Activated naive CD4-positive, alpha-beta T cell treated with anti-CD3 and anti-CD28 coated beads for 36 hours (primary cell): ENCODE data around the gene CORIN. TPM values are rescaled to one million over a fixed set of nuclear protein-coding genes. Genes with fewer than 3 reads are reported as not detected.

Experiments used
- CTCF ChIA-PET: fragments of 350-600 bp; sonication (Branson Sonifier 250); formaldehyde crosslinking; loops from one replicate; lab custom pipeline; 2021; ENCODE audit warnings: antibody characterized with exemption; lab: Charles Lee
- DNase-seq: peaks from one replicate; pipeline ENCODE4 v3.0.0-alpha.2; 2020
- H3K27ac Mint-ChIP-seq: one replicate; pipeline ENCODE4 v1.8.0; 2021; ENCODE audit warnings: mild to moderate bottlenecking, mixed read lengths
- H3K27me3 Mint-ChIP-seq: one replicate; pipeline ENCODE4 v1.8.0; 2021; ENCODE audit warnings: low read depth, mixed read lengths
- H3K36me3 Mint-ChIP-seq: one replicate; pipeline ENCODE4 v1.8.0; 2021; ENCODE audit warnings: low read depth, mixed read lengths
- H3K4me1 Mint-ChIP-seq: one replicate; pipeline ENCODE4 v1.8.0; 2021; ENCODE audit warnings: low read depth, mixed read lengths
- H3K4me3 Mint-ChIP-seq: one replicate; pipeline ENCODE4 v1.8.0; 2021; ENCODE audit warnings: mild to moderate bottlenecking, moderate library complexity, mixed read lengths
- H3K9me3 Mint-ChIP-seq: one replicate; pipeline ENCODE4 v1.8.0; 2021; ENCODE audit warnings: mixed read lengths
- intact Hi-C: fragments of 100-400 bp; cut with micrococcal nuclease; formaldehyde crosslinking; loops from one replicate; pipeline ENCODE4 v1.15.1; 2023
- total RNA-seq, 2 experiments: library from RNA; stranded (reverse); gene quantifications; one replicate each; pipeline ENCODE4 v1.2.3, GENCODE V29; 2021

The CORIN gene
- total RNA-seq, 2 experiments from 2014 or later, result 0.07 TPM; not detected in 1

GRCh38 chr4:47852136-47852535 lies 14.3 kb upstream of the CORIN start:
- no peak for DNase-seq
- Mint-ChIP-seq H3K27ac (no peak overlapping the region), H3K4me1 (no peaks in the 10 kb centered on the region), H3K4me3 (no peak overlapping the region), H3K36me3 (peaks cover 28% of the 10 kb centered on the region), H3K9me3 (no peaks in the 10 kb centered on the region), H3K27me3 (no peaks in the 10 kb centered on the region)
- intact Hi-C loops, result no loop called here
- CTCF ChIA-PET, result interaction anchor here (0.6 to 3.5 kb wide), 3 partner anchors 13 to 24 kb away, joined by 3 to 15 read pairs (median 3); partner anchors contain the start of gene CORIN

GRCh38 chr4:47849466-47849865 lies 11.6 kb upstream of the CORIN start:
- Mint-ChIP-seq H3K27ac (no peak overlapping the region), H3K36me3 (peaks cover 35% of the 10 kb centered on the region), H3K4me3 (no peak overlapping the region), H3K4me1 (no peaks in the 10 kb centered on the region), H3K9me3 (peaks cover 2% of the 10 kb centered on the region), H3K27me3 (no peaks in the 10 kb centered on the region)
- CTCF ChIA-PET, result no interaction called here
- intact Hi-C loops, result no loop called here
- DNase-seq, result no peak

GRCh38 chr4:47848041-47848440 lies 10.2 kb upstream of the CORIN start:
- Mint-ChIP-seq H3K4me1 (no peaks in the 10 kb centered on the region), H3K27ac (no peak overlapping the region), H3K27me3 (no peaks in the 10 kb centered on the region), H3K4me3 (no peak overlapping the region), H3K36me3 (peaks cover 35% of the 10 kb centered on the region), H3K9me3 (peaks cover 2% of the 10 kb centered on the region)
- intact Hi-C loops, result no loop called here
- DNase-seq, result no peak
- CTCF ChIA-PET, result interaction anchor here (1.8 kb wide), 1 partner anchor 9 kb away, joined by 4 read pairs; no protein-coding TSS in a partner anchor

GRCh38 chr4:47842985-47843384 lies 5.1 kb upstream of the CORIN start:
- no peak for DNase-seq
- no peak overlapping the region for H3K27ac Mint-ChIP-seq
- CTCF ChIA-PET, result no interaction called here
- peaks cover 21% of the 10 kb centered on the region for H3K36me3 Mint-ChIP-seq
- H3K4me1 Mint-ChIP-seq, result peaks cover 11% of the 10 kb centered on the region
- no peaks in the 10 kb centered on the region for H3K27me3 Mint-ChIP-seq
- peaks cover 2% of the 10 kb centered on the region for H3K9me3 Mint-ChIP-seq
- no peak overlapping the region for H3K4me3 Mint-ChIP-seq
- intact Hi-C loops, result no loop called here

GRCh38 chr4:47840291-47840690 lies 2.4 kb upstream of the CORIN start:
- H3K27me3 Mint-ChIP-seq, result no peaks in the 10 kb centered on the region
- peaks cover 3% of the 10 kb centered on the region for H3K36me3 Mint-ChIP-seq
- intact Hi-C loops, result no loop called here
- peaks cover 25% of the 10 kb centered on the region for H3K4me1 Mint-ChIP-seq
- H3K27ac Mint-ChIP-seq, result no peak overlapping the region
- H3K9me3 Mint-ChIP-seq, result no peaks in the 10 kb centered on the region
- CTCF ChIA-PET, result interaction anchor here (1.1 to 4.3 kb wide), 12 partner anchors 10 to 171 kb away, joined by 3 to 26 read pairs (median 4); no protein-coding TSS in a partner anchor
- no peak overlapping the region for H3K4me3 Mint-ChIP-seq
- no peak for DNase-seq

GRCh38 chr4:47839259-47839658 lies 1.4 kb upstream of the CORIN start:
- H3K4me1 Mint-ChIP-seq, result peaks cover 25% of the 10 kb centered on the region
- intact Hi-C loops, result loop anchor here (1.0 to 10.0 kb wide), 13 partner anchors 35 to 432 kb away; partner anchors contain the start of genes ATP10D, CNGA1, COMMD8 and NFXL1
- peak; percentile 80 for DNase-seq
- H3K27me3 Mint-ChIP-seq, result no peaks in the 10 kb centered on the region
- H3K36me3 Mint-ChIP-seq, result peaks cover 3% of the 10 kb centered on the region
- no peak overlapping the region for H3K27ac Mint-ChIP-seq
- no peak overlapping the region for H3K4me3 Mint-ChIP-seq
- CTCF ChIA-PET, result interaction anchor here (0.5 to 4.3 kb wide), 19 partner anchors 9 to 802 kb away, joined by 3 to 26 read pairs (median 4); no protein-coding TSS in a partner anchor
- no peaks in the 10 kb centered on the region for H3K9me3 Mint-ChIP-seq

GRCh38 chr4:47838445-47838844 lies 578 bp upstream of the CORIN start:
- peaks cover under 1% of the 10 kb centered on the region for H3K36me3 Mint-ChIP-seq
- intact Hi-C loops, result loop anchor here (2.0 to 10.0 kb wide), 9 partner anchors 54 to 432 kb away; partner anchors contain the start of genes ATP10D, CNGA1, COMMD8 and NIPAL1
- no peaks in the 10 kb centered on the region for H3K27me3 Mint-ChIP-seq
- no peak overlapping the region for H3K4me3 Mint-ChIP-seq
- no peaks in the 10 kb centered on the region for H3K9me3 Mint-ChIP-seq
- no peak for DNase-seq
- CTCF ChIA-PET, result interaction anchor here (1.0 to 4.3 kb wide), 6 partner anchors 8 to 151 kb away, joined by 3 to 26 read pairs (median 5); no protein-coding TSS in a partner anchor
- H3K4me1 Mint-ChIP-seq, result peaks cover 25% of the 10 kb centered on the region
- no peak overlapping the region for H3K27ac Mint-ChIP-seq

GRCh38 chr4:47837094-47837907 lies 566 bp downstream of the CORIN start:
- DNase-seq, result peak; percentile 59
- Mint-ChIP-seq H3K27me3 (peaks cover 5% of the 10 kb centered on the region), H3K4me1 (peaks cover 25% of the 10 kb centered on the region), H3K36me3 (no peaks in the 10 kb centered on the region), H3K4me3 (peak overlapping the region; percentile 78), H3K9me3 (no peaks in the 10 kb centered on the region), H3K27ac (no peak overlapping the region)
- intact Hi-C loops, result loop anchor here (5.0 to 10.0 kb wide), 6 partner anchors 55 to 350 kb away; partner anchors contain the start of genes ATP10D, CNGA1 and NIPAL1
- CTCF ChIA-PET, result interaction anchor here (0.6 to 3.0 kb wide), 30 partner anchors 10 to 295 kb away, joined by 3 to 32 read pairs (median 4); no protein-coding TSS in a partner anchor

- H3K4me3 Mint-ChIP-seq, result peak overlapping the region; percentile 78
- H3K36me3 Mint-ChIP-seq, result no peaks in the 10 kb centered on the region
- H3K27ac Mint-ChIP-seq, result no peak overlapping the region
- CTCF ChIA-PET, result interaction anchor here (0.6 to 3.0 kb wide), 29 partner anchors 10 to 295 kb away, joined by 3 to 32 read pairs (median 4); no protein-coding TSS in a partner anchor
- DNase-seq, result peak; percentile 74
- peaks cover 5% of the 10 kb centered on the region for H3K27me3 Mint-ChIP-seq
- H3K4me1 Mint-ChIP-seq, result peaks cover 25% of the 10 kb centered on the region
- intact Hi-C loops, result loop anchor here (1.0 to 10.0 kb wide), 9 partner anchors 56 to 349 kb away; partner anchors contain the start of genes ATP10D, CNGA1 and NIPAL1
- no peaks in the 10 kb centered on the region for H3K9me3 Mint-ChIP-seq
Observed at GRCh38 chr4:47836641-47837093, 1.2 kb downstream of the CORIN start.

- CTCF ChIA-PET, result interaction anchor here (0.6 to 3.0 kb wide), 8 partner anchors 8 to 620 kb away, joined by 3 to 32 read pairs (median 6); no protein-coding TSS in a partner anchor
- Mint-ChIP-seq H3K4me3 (no peak overlapping the region), H3K4me1 (peaks cover 25% of the 10 kb centered on the region), H3K9me3 (no peaks in the 10 kb centered on the region), H3K27ac (no peak overlapping the region), H3K27me3 (peaks cover 5% of the 10 kb centered on the region), H3K36me3 (no peaks in the 10 kb centered on the region)
- intact Hi-C loops, result loop anchor here (5.0 to 10.0 kb wide), 6 partner anchors 57 to 348 kb away; partner anchors contain the start of genes ATP10D, CNGA1 and NIPAL1
- no peak for DNase-seq
Observed at GRCh38 chr4:47835494-47835893, 2.4 kb downstream of the CORIN start.

- H3K4me1 Mint-ChIP-seq, result peaks cover 10% of the 10 kb centered on the region
- no peaks in the 10 kb centered on the region for H3K36me3 Mint-ChIP-seq
- H3K9me3 Mint-ChIP-seq, result no peaks in the 10 kb centered on the region
- CTCF ChIA-PET, result interaction anchor here (0.8 to 1.5 kb wide), 2 partner anchors 9 to 26 kb away, joined by 3 to 5 read pairs; no protein-coding TSS in a partner anchor
- no peak overlapping the region for H3K27ac Mint-ChIP-seq
- DNase-seq, result no peak
- peaks cover 5% of the 10 kb centered on the region for H3K27me3 Mint-ChIP-seq
- intact Hi-C loops, result loop anchor here (10.0 kb wide), 1 partner anchor 334 kb away; no protein-coding TSS in a partner anchor
- no peak overlapping the region for H3K4me3 Mint-ChIP-seq
Observed at GRCh38 chr4:47831026-47831679, 6.7 kb downstream of the CORIN start.
